HS-5 (cell line): Measurements from ENCODE around the gene FUNDC2.
A peak's percentile ranks its signal among the peaks of the same experiment; 100 is the strongest.

Experiments
- DNase-seq: peaks from one replicate; pipeline ENCODE4 v3.0.0-alpha.2; 2012; ENCODE audit warnings: low read depth

The FUNDC2 gene

DNA sequence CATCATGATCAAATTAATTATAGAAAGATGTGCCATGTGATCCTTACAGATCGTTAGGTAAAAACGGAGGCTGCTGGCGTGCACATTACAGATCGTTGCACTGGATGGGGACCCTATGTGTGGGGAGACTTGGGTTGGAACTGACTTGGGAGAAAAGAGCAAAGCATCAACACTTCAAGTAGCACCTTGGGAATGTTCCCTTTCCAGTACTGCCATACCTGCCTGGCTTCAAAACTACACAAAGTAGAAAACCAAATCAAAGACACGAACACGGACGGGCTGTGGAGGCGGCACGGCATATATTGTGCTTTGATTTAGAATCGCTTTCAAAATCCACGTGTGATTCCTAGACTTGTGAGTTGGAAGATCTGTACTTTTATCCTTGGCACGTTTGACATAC is 43.4 kb downstream of the FUNDC2 start:
- DNase-seq = no peak

DNA sequence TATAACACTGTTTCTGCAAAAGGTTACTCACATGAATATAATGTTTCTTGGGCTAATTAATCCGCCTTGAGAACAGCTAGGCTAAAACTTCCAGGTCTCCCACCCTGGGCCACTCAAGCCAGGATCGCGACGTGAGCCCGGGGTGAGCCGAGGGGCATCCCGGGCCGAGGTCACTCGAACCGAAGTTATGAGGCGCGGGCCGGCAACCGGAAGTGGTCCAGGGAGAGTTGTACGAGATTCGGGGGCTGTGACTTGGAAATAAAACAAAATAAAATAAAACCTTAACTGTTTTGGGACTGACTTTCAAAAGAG is 44.0 kb downstream of the FUNDC2 start:
- DNase-seq = no peak

DNA sequence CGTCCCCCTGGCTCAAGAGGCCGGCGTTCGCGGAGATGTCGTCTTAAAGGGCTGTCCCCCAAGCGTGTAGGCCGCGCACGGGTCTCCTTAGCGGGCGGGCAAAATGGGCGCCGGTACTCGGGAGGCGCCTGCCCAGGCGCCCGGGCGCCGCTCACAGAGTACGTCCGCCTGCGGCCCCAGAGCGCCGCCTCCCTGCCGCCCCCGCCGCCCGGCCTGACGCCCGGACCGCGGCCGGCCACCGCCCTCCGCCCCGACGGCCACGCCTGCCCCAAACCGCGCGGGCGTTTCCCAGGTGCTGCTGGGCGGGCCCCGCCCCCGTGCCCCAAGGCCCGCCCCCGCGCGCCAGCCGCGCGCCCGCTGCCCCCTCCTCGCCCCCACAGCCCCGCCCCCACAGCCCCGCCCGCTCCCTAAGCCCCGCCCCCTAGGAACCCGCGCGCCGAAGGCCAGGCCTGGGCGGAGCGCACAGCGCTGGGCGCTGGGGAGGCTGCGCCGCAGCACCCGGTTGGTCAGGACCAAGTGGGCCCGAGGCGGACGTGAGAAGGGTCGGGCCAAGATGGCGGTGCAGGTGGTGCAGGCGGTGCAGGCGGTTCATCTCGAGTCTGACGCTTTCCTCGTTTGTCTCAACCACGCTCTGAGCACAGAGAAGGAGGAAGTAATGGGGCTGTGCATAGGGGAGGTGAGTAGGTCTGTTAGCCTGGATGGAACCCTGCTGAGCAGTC is 44.5 kb downstream of the FUNDC2 start, which contains the start of the genes BRCC3, CMC4 and MTCP1:
Gene BRCC3, plus strand, starts transcription at position 534 of the 719 bp plus-strand sequence. Its CDS starts 20 bp downstream, at position 554.
Gene CMC4, minus strand, starts transcription at position 162 of the 719 bp plus-strand sequence. CDS start 7,113 bp downstream, outside the sequence.
Gene MTCP1, minus strand, starts transcription at position 162 of the 719 bp plus-strand sequence. CDS start 5,126 bp downstream, outside the sequence.
- peak; percentile 24 for DNase-seq

- DNase-seq = no peak
Measured at GRCh38 chrX:155071694-155072280, 45.1 kb downstream of the FUNDC2 start.

- no peak for DNase-seq
Measured at GRCh38 chrX:155086202-155086840, 59.7 kb downstream of the FUNDC2 start.

GRCh38 chrX:155086961-155087735 is 60.5 kb downstream of the FUNDC2 start:
- DNase-seq = no peak

DNA sequence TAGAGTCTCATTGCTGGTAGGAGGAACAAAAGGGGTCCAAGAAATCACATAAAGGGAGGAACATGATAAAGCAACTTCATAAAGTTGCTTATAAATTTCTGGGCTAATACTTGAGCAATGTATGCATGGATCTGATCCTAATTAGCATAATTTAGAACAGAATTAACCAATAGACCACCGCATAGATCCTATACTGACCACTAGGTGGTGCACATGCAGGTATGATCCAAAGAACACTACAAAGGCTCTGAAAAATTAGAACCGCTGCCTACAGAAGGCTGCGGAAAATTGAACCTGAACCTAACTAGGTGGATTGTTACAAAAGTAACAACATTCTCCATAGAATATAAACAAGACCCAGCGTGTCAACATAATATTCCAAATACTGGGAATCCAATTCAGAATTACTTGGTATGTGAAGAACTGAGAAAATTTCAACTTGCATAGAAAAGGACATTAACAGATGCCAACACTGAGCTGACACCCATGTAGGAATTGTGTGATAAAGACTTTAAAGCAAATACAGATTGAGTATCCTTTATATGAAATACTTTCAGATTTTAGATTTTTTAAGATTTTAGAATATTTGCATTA is 67.9 kb downstream of the FUNDC2 start:
- DNase-seq = no peak

- DNase-seq = no peak
Measured at GRCh38 chrX:155105919-155106318, 79.3 kb downstream of the FUNDC2 start.

GRCh38 chrX:155108427-155108826 is 81.8 kb downstream of the FUNDC2 start:
- no peak for DNase-seq
